C4-2B (cell line): ENCODE measurements around the gene ZMIZ2.

Experiments
- ZFX ChIP-seq: fragments of 450-650 bp; IDR thresholded peaks from 2 replicates; pipeline ENCODE4 v1.6.1; 2017
- TF ChIP-seq, protein P1 (sequence below): fragments of 450-650 bp; conservative IDR thresholded peaks from 2 replicates; pipeline ENCODE4 v1.5.1; 2017; ENCODE audit warnings: mild to moderate bottlenecking

DNA sequence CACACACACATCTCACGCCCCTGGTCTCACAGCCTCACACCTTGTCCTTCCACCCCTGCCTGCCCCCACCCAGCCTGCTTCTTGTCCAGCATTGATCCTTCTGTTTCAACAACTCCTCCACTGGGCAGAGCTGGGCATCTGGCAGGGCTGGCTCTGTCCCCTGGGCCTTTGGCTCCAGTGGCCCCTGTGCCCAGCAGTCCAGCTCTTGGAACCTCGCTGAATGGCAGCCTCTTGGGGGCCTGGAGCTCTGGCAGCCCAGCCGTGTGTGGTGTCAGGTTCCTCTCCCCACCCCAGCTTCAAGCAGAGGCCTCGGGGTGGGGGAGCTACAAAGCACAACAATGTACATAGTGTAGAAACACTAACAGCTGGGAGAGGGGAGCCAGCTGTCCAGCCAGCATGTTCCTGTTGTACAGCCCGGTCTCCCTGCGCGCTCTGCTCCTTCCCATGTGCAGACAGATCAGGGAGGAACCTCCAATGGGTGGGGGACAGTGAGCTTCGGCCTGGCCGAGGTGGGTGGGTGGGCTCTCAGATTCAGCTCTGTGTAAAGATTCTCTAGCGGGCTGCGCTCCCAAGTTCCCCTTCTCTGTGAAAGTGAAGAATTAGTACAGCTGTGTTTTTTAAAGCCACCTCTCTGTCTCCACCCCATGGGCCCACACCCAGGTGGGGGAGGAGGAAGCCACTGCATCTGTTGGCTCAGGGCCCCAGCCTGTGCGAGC lies 19.4 kb downstream of the ZMIZ2 start:
- TF ChIP-seq, protein P1, sequence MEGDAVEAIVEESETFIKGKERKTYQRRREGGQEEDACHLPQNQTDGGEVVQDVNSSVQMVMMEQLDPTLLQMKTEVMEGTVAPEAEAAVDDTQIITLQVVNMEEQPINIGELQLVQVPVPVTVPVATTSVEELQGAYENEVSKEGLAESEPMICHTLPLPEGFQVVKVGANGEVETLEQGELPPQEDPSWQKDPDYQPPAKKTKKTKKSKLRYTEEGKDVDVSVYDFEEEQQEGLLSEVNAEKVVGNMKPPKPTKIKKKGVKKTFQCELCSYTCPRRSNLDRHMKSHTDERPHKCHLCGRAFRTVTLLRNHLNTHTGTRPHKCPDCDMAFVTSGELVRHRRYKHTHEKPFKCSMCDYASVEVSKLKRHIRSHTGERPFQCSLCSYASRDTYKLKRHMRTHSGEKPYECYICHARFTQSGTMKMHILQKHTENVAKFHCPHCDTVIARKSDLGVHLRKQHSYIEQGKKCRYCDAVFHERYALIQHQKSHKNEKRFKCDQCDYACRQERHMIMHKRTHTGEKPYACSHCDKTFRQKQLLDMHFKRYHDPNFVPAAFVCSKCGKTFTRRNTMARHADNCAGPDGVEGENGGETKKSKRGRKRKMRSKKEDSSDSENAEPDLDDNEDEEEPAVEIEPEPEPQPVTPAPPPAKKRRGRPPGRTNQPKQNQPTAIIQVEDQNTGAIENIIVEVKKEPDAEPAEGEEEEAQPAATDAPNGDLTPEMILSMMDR: no peak
- no peak for TF ChIP-seq ZFX
